SKM-1 treated with dmso at 0.1 percent for 144 hours (cell line): Measurements from ENCODE around the gene SCFD1.
"Not testable (repeated sequence)": the region's sequence is repeated elsewhere in the genome, so short reads cannot be mapped to it uniquely, and the experiment has no call there.

Source experiments
- DNase-seq: peaks from one replicate; lab custom pipeline; 2025; ENCODE audit not compliant: unreplicated experiment; lab: John Stamatoyannopoulos, UW

The SCFD1 gene, protein sequence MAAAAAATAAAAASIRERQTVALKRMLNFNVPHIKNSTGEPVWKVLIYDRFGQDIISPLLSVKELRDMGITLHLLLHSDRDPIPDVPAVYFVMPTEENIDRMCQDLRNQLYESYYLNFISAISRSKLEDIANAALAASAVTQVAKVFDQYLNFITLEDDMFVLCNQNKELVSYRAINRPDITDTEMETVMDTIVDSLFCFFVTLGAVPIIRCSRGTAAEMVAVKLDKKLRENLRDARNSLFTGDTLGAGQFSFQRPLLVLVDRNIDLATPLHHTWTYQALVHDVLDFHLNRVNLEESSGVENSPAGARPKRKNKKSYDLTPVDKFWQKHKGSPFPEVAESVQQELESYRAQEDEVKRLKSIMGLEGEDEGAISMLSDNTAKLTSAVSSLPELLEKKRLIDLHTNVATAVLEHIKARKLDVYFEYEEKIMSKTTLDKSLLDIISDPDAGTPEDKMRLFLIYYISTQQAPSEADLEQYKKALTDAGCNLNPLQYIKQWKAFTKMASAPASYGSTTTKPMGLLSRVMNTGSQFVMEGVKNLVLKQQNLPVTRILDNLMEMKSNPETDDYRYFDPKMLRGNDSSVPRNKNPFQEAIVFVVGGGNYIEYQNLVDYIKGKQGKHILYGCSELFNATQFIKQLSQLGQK

DNA sequence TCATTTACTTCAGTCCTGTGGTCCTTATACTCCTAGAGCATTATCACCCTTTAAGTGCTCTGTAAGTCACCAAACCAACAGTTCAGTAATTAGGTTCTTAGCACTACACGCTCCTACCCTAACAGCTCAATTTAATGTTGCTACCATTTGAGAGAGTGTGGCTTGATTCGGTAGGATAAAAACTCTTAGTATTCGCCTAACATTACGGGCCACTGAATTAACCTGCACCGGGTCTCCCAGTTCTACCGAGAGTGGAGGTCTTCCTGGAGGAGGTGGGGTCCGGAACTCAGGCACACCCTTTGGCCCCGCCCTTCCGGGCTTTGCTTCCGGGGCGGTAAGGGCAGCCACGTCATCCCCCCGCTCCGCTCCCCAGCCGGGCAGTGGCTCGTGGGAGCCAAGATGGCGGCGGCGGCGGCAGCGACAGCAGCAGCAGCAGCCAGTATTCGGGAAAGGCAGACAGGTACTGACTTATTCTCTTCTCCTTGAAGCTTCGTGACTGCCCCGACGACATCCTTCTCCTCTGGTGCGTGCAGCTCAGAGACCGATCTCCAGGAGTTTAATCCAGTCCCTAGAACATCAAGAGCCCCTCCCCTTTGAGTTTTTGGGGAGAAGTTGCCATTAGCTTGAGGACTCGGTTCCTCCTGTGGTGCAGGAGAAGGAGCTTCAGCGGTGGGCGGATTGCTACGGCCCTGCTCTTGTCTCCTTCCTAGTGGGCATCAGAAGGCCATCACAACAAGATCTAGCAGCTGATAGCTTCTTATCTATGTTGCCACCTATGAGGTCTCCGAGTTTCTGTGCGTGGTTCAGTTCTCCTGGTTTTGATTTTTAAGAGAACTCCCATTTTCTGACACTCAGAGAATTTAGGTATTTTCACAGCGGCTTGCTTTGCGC is at the start of gene SCFD1:
Gene SCFD1 (plus strand): TSS at position 380 of the 891 bp plus-strand sequence. CDS start 20 bp downstream, at position 400.
- DNase-seq: peak; percentile 67

DNA sequence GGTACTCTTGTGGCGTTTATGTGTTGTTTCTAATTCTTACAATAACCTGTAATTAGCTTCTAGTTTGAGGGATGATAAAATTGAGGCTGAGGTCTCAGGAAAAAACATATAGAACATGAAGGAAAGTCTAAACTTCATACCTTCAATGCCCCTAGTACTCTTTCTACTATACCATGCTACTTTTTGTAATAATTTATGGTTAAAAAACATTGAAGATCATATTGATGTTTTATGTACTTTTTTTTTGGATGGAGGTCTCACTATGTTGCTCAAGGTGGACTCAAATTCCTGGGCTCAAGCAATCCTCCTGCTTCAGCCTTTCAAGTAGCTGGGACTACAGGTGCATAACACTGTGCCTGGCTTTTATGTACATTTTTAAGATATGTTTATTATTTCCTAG is 49.3 kb upstream of the SCFD1 start:
- DNase-seq: no peak

GRCh38 chr14:30573226-30573814 is 48.8 kb upstream of the SCFD1 start:
- DNase-seq: no peak

DNA sequence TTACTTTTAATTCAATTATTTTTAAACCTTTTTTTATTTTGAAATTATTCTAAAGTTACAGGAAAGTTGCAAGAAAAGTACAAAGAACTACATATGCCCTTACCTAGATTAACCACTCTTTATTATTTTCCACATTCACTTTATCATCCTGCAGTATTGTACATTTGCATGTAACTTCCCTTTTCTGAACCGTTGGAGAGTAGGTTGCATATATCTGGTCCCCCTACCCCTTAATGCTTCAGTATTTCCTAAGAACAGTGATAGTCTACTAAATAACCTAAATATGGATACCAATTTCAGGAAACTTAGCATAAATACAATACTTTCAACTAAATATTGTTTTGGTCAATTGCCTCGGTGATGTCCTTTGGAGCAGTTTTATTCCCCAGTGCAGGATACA is 48.2 kb upstream of the SCFD1 start:
- DNase-seq: no peak

GRCh38 chr14:30574777-30575176 is 47.3 kb upstream of the SCFD1 start:
- not testable (repeated sequence) for DNase-seq

DNA sequence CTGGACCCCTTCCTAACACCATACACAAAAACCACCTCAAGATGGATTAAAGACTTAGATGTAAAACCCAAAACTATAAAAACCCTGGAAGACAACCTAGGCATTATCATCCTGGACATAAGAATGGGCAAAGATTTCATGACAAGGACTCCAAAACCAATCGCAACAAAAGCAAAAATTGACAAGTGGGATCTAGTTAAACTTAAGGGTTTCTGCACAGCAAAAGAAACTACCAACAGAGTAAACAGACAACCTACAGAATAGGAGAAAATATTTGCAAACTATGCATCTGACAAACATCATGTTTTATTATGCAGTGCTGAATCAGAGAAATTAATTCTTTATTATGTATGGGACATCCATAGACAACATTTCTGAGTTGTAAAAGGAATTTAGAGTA is 45.8 kb upstream of the SCFD1 start:
- not testable (repeated sequence) for DNase-seq

GRCh38 chr14:30580616-30581282 is 41.4 kb upstream of the SCFD1 start:
- no peak for DNase-seq

DNA sequence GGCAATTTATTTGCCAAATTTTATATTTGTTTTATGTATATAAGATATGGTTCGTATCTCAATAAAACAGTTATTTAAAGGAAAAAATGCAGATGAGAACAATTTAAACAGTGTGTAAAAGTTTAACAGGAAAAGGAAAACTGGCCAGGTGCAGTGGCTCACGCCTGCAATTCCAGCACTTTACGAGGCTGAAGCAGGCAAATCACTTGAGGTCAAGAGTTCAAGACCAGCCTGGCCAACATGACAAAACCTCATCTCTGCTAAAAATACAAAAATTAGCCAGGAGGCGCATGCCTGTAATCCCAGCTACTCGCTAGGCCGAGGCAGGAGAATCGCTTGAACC is 40.9 kb upstream of the SCFD1 start:
- DNase-seq: no peak

- no peak for DNase-seq
Measured at GRCh38 chr14:30582376-30582775, 39.7 kb upstream of the SCFD1 start.

- no peak for DNase-seq
Measured at GRCh38 chr14:30584058-30584630, 38.0 kb upstream of the SCFD1 start.

- no peak for DNase-seq
Measured at GRCh38 chr14:30585204-30585603, 36.9 kb upstream of the SCFD1 start.

- no peak for DNase-seq
Measured at GRCh38 chr14:30587141-30587540, 35.0 kb upstream of the SCFD1 start.

DNA sequence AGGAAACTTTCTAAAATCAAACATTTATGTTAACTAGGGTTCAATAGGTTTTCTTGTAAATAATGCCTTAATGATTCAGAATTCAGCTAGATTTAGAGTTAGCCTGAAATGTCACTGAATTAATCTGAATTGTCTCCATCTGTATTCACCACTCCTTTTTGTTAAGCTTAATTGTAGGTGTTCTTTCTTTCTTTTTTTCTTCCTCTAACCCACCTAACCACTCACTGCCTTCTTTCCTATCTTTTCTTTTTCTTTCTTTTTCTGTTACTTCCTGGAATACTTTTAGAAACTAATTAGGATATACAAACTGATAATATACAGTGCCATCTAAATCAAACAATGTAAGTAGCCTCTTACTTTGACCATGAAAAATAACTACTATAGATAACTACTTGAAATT is 33.2 kb upstream of the SCFD1 start:
- no peak for DNase-seq

DNA sequence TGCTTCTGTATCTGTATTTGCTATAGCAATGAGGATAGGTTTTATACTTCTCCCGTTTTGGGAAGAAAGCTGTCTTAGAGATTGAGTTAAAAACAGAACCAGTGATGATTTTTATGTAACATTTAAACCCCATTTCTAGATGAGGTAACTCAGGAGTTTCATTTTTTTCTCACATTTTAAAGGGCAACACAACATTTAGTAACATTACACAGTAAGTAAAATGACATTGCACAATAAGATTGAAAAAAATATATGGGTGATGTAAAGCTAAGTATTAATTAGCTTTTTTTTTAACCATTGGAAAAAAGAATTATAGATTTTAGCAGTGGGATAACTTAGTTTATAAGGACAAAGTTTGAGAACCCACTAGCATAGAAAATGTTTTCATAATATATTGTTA is 25.2 kb upstream of the SCFD1 start:
- DNase-seq: no peak

DNA sequence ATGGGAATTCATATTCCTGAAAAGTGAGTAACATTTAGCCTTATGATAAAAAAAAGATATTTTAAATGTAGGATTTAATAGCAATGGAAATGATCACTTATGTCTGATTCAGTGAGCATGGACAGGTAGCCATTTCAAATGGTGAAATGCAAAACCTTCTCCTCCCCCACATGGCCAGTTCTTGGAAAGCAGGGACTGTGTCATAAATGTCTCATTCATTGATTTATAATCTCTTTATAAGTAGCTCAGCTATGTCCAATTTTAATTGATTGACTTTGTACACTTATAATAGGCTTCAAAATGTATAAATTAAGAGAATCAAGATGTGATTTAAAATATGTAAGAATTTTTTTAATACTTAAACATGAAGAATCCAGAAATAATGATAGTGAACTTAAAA is 24.6 kb upstream of the SCFD1 start:
- DNase-seq: no peak

DNA sequence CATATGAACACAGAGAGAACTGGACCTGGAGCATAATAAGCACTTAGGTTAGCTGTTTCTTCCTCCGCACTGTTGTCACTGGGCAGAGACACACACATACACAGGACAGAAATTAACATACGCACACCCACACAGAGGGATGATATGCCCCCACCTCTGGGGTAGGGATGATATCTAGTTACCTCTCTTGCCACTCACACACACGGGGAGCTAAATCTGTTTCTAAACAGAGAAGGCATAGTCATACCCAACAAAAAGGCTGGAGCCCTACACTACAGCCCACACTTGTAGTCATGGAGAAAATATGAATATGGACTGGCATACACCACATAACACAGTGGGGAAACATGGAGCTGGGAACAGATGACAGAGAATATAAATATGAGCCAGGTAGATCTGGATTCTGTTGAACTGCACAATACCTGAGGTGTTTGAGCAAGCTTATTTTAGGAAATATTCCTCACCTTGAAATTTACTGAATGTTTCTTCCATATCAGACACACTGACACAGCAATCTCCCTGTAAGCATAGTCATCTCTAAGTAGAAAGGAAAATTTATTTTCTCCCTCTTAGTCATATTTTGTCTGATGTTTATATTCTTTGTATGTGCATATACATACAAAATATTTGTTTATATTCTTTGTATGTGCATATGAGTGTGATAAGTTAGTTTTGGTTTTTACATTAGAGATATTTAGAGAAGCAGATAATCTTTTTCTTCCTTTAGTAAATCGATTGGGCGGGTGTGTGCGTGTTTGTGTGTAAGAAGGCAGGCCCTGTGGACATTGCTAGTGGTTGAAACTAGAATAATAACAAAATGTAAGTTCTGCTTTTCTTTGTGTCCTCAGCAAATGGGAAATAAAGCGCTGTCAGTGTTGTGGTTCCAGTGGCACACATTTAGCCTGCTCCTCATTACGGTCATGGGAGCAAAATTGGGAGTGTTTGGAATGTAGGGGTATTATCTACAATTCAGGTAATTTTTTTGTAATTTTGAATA is 20.9 kb upstream of the SCFD1 start:
- DNase-seq: no peak

- DNase-seq: no peak
Measured at GRCh38 chr14:30603402-30603801, 18.7 kb upstream of the SCFD1 start.

DNA sequence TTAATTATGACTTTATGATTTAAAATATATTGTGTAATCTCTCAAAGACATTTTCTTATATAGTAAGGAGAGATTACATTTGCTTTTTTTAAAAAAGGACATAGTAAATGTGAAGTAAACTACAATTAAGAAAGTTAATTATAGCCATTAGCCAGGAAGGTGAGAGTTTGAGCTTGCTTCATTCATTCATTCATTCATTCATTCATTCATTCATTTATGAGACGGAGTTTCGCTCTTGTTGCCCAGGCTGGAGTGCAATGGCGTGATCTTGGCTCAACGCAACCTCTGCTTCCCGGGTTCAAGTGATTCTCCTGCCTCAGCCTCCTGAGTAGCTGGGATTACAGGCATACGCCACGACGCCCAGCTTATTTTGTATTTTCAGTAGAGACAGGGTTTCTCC is 17.4 kb upstream of the SCFD1 start:
- not testable (repeated sequence) for DNase-seq

DNA sequence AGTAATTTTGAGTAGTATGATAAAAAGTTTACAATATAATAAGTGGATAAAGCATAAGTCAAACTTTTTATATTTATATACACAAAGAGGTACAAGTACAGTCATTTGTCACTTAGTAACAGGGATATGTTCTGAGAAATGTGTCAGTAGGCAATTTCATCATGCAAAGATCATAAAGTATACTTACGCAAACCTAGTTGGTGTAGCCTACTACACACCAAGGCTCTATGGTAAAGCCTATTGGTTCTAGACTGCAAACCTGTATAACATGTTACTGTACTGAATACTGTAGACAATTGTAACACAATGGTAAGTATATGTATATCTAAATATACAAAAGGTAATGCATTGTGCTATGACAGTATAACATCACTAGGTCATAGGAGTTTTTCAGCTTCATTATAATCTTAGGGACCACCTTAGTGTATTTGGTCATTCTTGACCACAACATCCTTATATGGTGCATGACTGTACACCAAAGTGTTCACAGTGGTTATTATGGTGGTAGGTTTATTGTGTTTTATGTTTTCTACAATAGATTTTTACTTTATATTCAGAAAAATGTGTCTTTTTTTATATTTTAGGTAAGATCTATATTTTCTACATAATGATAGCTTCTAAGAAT is 14.9 kb upstream of the SCFD1 start:
- no peak for DNase-seq
